K562 (cell line): Measurements from ENCODE around the gene TEDC1. TPM values are rescaled to one million over a fixed set of nuclear protein-coding genes. Genes with fewer than 3 reads are reported as not detected.

Source experiments
- ATAC-seq: fragments of 200-7000 bp; cut with Tn5 transposase; 3 replicates; pipeline ENCODE4 v1.9.1; 2020; ENCODE audit warnings: moderate library complexity
- BruUV-seq: library from RNA; stranded (reverse); fragments of 400-500 nt; replicated peaks from 2 replicates; lab custom pipeline; 2021; lab: Mats Ljungman, UMichigan
- CTCF ChIA-PET: fragments of 300-600 bp; formaldehyde crosslinking; extraction: SDS; loops from one replicate; lab custom pipeline; 2021; ENCODE audit warnings: low intra/inter-chr PET ratio; lab: Yijun Ruan, JAX
- POLR2A ChIA-PET: fragments of 300-600, 350-650 bp; sonication (Branson Sonifier 250); formaldehyde crosslinking; extraction: SDS; loops from one replicate; lab custom pipeline; 2021; ENCODE audit warnings: antibody characterized with exemption, inconsistent platforms; lab: Yijun Ruan, JAX
- DNase-seq, 4 experiments: peaks; one replicate each; pipeline versions ENCODE4 v3.0.0 to v3.0.0-alpha.2; 2011 to 2018; ENCODE audit warnings: low spot score in 3 of 4, mixed read lengths in 3 of 4; ENCODE audit errors: extremely low read depth in 1 of 4
- FAIRE-seq: peaks from 2 replicates; lab custom pipeline; 2011; peaks lifted over from hg19 to GRCh38; lab: Jason Lieb, UNC
- H2AFZ ChIP-seq: 2 replicates; pipeline ENCODE4 v1.6.0; 2011; ENCODE audit warnings: low read depth, low read length, control low read depth, inconsistent platforms
- H3K27ac ChIP-seq: fragments of 200-600 bp; 3 replicates; pipeline ENCODE4 v1.8.0; 2011; ENCODE audit warnings: low read depth, mild to moderate bottlenecking, control low read depth, inconsistent platforms, low read length, moderate library complexity, mixed read lengths; ENCODE audit errors: extremely low read depth
- H3K27me3 ChIP-seq, 2 experiments: fragments of 300-600 bp in 1 of 2; 2 replicates in 1 of 2; 3 replicates in 1 of 2; pipeline versions ENCODE4 v1.6.0 to v1.8.0; 2011; ENCODE audit warnings: inconsistent platforms in 2 of 2, low read length in 2 of 2, mild to moderate bottlenecking in 1 of 2, mixed read lengths in 1 of 2, moderate library complexity in 1 of 2; ENCODE audit not compliant: control insufficient read depth in 2 of 2, insufficient read depth in 2 of 2
- H3K36me3 ChIP-seq: fragments of 300-600 bp; 3 replicates; pipeline ENCODE4 v1.8.0; 2011; ENCODE audit warnings: mild to moderate bottlenecking, low read length, inconsistent platforms; ENCODE audit not compliant: control insufficient read depth, insufficient read depth
- H3K4me1 ChIP-seq, 2 experiments: fragments of 200-600 bp in 1 of 2; replicated peaks in 1 of 2; 2 replicates in 1 of 2; 3 replicates in 1 of 2; pipeline versions ENCODE4 v1.5.1 to v1.8.0; 2011; ENCODE audit warnings: inconsistent platforms in 2 of 2, low read length in 2 of 2, mild to moderate bottlenecking in 1 of 2, mixed read lengths in 1 of 2, moderate library complexity in 1 of 2; ENCODE audit not compliant: control insufficient read depth in 2 of 2, insufficient read depth in 2 of 2
- H3K4me2 ChIP-seq: 2 replicates; pipeline ENCODE4 v1.6.1; 2011; ENCODE audit warnings: low read length, control low read depth, inconsistent platforms, mixed read lengths; ENCODE audit not compliant: insufficient read depth
- H3K4me3 ChIP-seq: fragments of 200-600 bp; sonication (generic), shearing (Covaris generic); 2 replicates; pipeline ENCODE4 v1.5.1; 2016; ENCODE audit warnings: control low read depth, inconsistent platforms
- H3K79me2 ChIP-seq: fragments of 200-600 bp; 3 replicates; pipeline ENCODE4 v1.8.0; 2011; ENCODE audit warnings: low read length, inconsistent platforms; ENCODE audit not compliant: control insufficient read depth, insufficient read depth
- H3K9ac ChIP-seq, 2 experiments: 2 replicates each; pipeline versions ENCODE4 v1.6.0 to v1.6.1; 2011; ENCODE audit warnings: low read depth in 2 of 2, low read length in 2 of 2, control low read depth in 1 of 2, inconsistent platforms in 1 of 2, mild to moderate bottlenecking in 1 of 2, mixed read lengths in 1 of 2; ENCODE audit not compliant: insufficient read depth in 1 of 2
- H3K9me1 ChIP-seq: one replicate; pipeline ENCODE4 v1.6.0; 2011; ENCODE audit warnings: inconsistent platforms, mild to moderate bottlenecking, low read length, moderate library complexity; ENCODE audit not compliant: control insufficient read depth, insufficient read depth
- H3K9me3 ChIP-seq: replicated peaks from 2 replicates; pipeline ENCODE4 v1.5.1; 2011; ENCODE audit warnings: low read depth, low read length, inconsistent platforms; ENCODE audit not compliant: control insufficient read depth, insufficient read depth
- H4K20me1 ChIP-seq: replicated peaks from 2 replicates; pipeline ENCODE4 v1.6.1; 2011; ENCODE audit warnings: low read length, inconsistent platforms, mixed read lengths; ENCODE audit not compliant: control insufficient read depth, insufficient read depth
- POLR2A ChIP-seq: fragments of 450-650 bp; conservative IDR thresholded peaks from 2 replicates; pipeline ENCODE4 v1.6.1; 2016
- POLR2G ChIP-seq: fragments of 200-400 bp; formaldehyde crosslinking; IDR thresholded peaks from 2 replicates; pipeline ENCODE4 v1.6.1; 2017; ENCODE audit warnings: low read depth, mild to moderate bottlenecking, antibody characterized with exemption, low read length, moderate library complexity
- WGBS: fragments of 100-300 bp; shearing (Covaris generic); methylation state at CpG from one replicate; pipeline ENCODE4 v1.1.6; 2016; ENCODE audit warnings: low coverage, mixed read lengths; ENCODE audit not compliant: insufficient coverage; ENCODE audit errors: missing lambda C conversion rate; 5-methylcytosine and 5-hydroxymethylcytosine counted together
- in situ Hi-C: fragments of 300-500 bp; cut with MboI; formaldehyde crosslinking; loops from 4 replicates; pipeline ENCODE4 v1.15.0; 2018; ENCODE audit warnings: inconsistent platforms, mixed read lengths
- intact Hi-C: fragments of 100-400 bp; cut with micrococcal nuclease; formaldehyde crosslinking; loops from 2 replicates; pipeline ENCODE4 v1.14.2; 2022
- polyA plus RNA-seq, 8 experiments: library from polyadenylated mRNA; depleted of rRNA in 4 of 8; stranded (reverse) in 5 of 8; unstranded in 3 of 8; fragments of >200 nt; fragmentation: Nextera tagmentation in 2 of 8; fragmentation: Illumina TruSeq in 1 of 8; extraction: Ambion mirVana in 2 of 8; extraction: Trizol in 1 of 8; gene quantifications; 2 replicates each; pipeline versions ENCODE4 v1.2.1 to v1.2.3, GENCODE V29; 2011 to 2014; ENCODE audit warnings: inconsistent platforms in 1 of 8, missing spikeins in 1 of 8
- total RNA-seq, 7 experiments: library from RNA; depleted of rRNA in 6 of 7; stranded (reverse); fragments of >200 nt in 6 of 7; fragmentation: Illumina TruSeq in 2 of 7; extraction: Trizol in 2 of 7; gene quantifications; 2 replicates each; pipeline versions ENCODE4 v1.2.1 to v1.2.3, GENCODE V29; 2011 to 2021; ENCODE audit warnings: low replicate concordance in 1 of 7
- TF ChIP-seq, protein P1 (sequence below): fragments of 450-650 bp; IDR thresholded peaks from 2 replicates; pipeline ENCODE4 v1.6.1; 2018; ENCODE audit not compliant: partially characterized antibody

Gene TEDC1
- total and polyA plus RNA-seq, 9 of the 15 experiments (the other 6 are each of a cell fraction or from before 2014, with no cell fraction given), result 0.21 to 28.3 (median 5.9) TPM

DNA sequence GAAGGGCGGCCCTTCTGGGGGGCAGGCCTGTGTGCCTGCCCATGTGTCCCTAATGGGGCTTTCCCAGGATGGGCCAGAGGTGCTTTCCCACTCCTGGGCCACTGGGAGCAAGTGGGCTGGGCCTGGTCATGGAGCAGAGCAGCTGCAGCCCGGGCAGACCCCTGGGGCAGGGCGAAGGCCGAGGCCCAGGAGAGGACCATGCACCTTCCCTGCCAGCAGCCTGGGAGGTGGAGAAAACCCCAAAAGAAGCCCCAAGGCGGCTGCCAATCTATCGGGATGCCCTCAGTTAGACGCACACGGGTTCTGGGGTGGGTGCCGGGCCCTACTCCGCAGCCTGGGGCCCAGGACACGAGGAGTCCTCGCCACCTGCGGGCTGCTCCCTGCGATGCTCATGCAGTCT, 32.5 kb upstream of the TEDC1 start:
- BruUV-seq, result no TSS peak
- Histone ChIP-seq H3K4me3 (no peak overlapping the region), H2AFZ (no peak overlapping the region), H3K9me1 (no peaks in the 10 kb centered on the region), H3K9me3 (no peaks in the 10 kb centered on the region), H3K4me1 (peaks cover 0 to 9% of the 10 kb centered on the region in 2 experiments; a peak in 2 of 5 replicates), H3K9ac (no peak overlapping the region), H3K79me2 (no peaks in the 10 kb centered on the region), H3K27me3 (no peaks in the 10 kb centered on the region), H3K27ac (no peak overlapping the region), H4K20me1 (no peaks in the 10 kb centered on the region), H3K36me3 (peaks cover 64% of the 10 kb centered on the region; the same call in 1 of the 3 replicates), H3K4me2 (no peak overlapping the region)
- CTCF ChIA-PET, result no interaction called here
- in situ Hi-C loops (no loop called here), intact Hi-C loops (no loop called here)
- FAIRE-seq, result no peak
- POLR2A ChIA-PET, result no interaction called here
- TF ChIP-seq POLR2G (0 out of 2 replicates have a peak, but pooled peaks have one; percentile 20), POLR2A (no peak)
- TF ChIP-seq, protein P1, sequence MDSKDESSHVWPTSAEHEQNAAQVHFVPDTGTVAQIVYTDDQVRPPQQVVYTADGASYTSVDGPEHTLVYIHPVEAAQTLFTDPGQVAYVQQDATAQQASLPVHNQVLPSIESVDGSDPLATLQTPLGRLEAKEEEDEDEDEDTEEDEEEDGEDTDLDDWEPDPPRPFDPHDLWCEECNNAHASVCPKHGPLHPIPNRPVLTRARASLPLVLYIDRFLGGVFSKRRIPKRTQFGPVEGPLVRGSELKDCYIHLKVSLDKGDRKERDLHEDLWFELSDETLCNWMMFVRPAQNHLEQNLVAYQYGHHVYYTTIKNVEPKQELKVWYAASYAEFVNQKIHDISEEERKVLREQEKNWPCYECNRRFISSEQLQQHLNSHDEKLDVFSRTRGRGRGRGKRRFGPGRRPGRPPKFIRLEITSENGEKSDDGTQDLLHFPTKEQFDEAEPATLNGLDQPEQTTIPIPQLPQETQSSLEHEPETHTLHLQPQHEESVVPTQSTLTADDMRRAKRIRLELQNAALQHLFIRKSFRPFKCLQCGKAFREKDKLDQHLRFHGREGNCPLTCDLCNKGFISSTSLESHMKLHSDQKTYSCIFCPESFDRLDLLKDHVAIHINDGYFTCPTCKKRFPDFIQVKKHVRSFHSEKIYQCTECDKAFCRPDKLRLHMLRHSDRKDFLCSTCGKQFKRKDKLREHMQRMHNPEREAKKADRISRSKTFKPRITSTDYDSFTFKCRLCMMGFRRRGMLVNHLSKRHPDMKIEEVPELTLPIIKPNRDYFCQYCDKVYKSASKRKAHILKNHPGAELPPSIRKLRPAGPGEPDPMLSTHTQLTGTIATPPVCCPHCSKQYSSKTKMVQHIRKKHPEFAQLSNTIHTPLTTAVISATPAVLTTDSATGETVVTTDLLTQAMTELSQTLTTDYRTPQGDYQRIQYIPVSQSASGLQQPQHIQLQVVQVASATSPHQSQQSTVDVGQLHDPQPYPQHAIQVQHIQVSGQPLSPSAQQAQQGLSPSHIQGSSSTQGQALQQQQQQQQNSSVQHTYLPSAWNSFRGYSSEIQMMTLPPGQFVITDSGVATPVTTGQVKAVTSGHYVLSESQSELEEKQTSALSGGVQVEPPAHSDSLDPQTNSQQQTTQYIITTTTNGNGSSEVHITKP, result no peak
- no peak; the same call in 2 of the 3 replicates for ATAC-seq
- 78% methylated on average over 6 of the region's 14 CpGs for WGBS
- no peak for DNase-seq
